Erythroblast (primary cell): Measurements from ENCODE around the gene PRLR.
"Not testable (repeated sequence)": the region's sequence is repeated elsewhere in the genome, so short reads cannot be mapped to it uniquely, and the experiment has no call there.

Experiments
- GATA1 ChIP-seq: IDR thresholded peaks from 2 replicates; pipeline ENCODE4 v1.6.1; 2011; ENCODE audit warnings: low read depth, mild to moderate bottlenecking, control low read depth, low read length, moderate library complexity
- POLR2A ChIP-seq: IDR thresholded peaks from 2 replicates; pipeline ENCODE4 v1.6.1; 2011; ENCODE audit warnings: mild to moderate bottlenecking, low read length

- not testable (repeated sequence) for TF ChIP-seq POLR2A, GATA1
These were observed 128.6 kb downstream of the PRLR start for GRCh38 chr5:35101720-35102119.
